Astrocyte of the cerebellum (primary cell): ENCODE data around the gene ATP8A2.

Experiments
- DNase-seq: peaks from one replicate; pipeline ENCODE4 v3.0.0-alpha.2; 2011; ENCODE audit warnings: low read depth
- H3K4me3 ChIP-seq: 2 replicates; pipeline ENCODE4 v1.5.1; 2011; ENCODE audit warnings: mild to moderate bottlenecking, low read depth, low read length, moderate library complexity
- in situ Hi-C: cut with HindIII; loops from 2 replicates; pipeline ENCODE4 v1.10.0; 2017; ENCODE audit warnings: low sequenced_read_pairs
- TF ChIP-seq, protein P1 (sequence below): IDR thresholded peaks from 2 replicates; pipeline ENCODE4 v1.5.1; 2012; ENCODE audit warnings: low read length, low read depth, moderate library complexity, mild to moderate bottlenecking; ENCODE audit errors: missing control alignments

Gene ATP8A2

DNA sequence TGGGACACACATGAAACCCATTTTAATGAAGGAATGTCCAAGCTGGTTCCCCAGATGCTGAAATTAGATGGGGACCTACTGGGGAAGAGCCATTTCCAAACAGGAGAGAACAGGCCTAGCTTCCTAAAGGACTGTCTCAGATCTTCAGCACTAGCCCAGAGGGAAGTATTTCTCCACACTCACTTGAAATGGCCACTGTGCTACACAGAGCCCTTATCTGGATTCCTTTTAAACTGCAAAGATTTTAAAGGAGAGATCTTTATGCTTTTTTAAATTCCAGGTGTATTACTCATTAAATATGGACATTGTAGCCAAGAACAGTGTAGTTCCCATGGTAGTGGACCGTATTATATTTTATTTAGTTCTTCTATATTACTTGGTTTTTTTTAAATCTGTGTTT is 424.7 kb downstream of the ATP8A2 start:
- in situ Hi-C loops: no loop called here
- TF ChIP-seq, protein P1, sequence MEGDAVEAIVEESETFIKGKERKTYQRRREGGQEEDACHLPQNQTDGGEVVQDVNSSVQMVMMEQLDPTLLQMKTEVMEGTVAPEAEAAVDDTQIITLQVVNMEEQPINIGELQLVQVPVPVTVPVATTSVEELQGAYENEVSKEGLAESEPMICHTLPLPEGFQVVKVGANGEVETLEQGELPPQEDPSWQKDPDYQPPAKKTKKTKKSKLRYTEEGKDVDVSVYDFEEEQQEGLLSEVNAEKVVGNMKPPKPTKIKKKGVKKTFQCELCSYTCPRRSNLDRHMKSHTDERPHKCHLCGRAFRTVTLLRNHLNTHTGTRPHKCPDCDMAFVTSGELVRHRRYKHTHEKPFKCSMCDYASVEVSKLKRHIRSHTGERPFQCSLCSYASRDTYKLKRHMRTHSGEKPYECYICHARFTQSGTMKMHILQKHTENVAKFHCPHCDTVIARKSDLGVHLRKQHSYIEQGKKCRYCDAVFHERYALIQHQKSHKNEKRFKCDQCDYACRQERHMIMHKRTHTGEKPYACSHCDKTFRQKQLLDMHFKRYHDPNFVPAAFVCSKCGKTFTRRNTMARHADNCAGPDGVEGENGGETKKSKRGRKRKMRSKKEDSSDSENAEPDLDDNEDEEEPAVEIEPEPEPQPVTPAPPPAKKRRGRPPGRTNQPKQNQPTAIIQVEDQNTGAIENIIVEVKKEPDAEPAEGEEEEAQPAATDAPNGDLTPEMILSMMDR: no peak
- no peak overlapping the region for H3K4me3 ChIP-seq
- DNase-seq: no peak

DNA sequence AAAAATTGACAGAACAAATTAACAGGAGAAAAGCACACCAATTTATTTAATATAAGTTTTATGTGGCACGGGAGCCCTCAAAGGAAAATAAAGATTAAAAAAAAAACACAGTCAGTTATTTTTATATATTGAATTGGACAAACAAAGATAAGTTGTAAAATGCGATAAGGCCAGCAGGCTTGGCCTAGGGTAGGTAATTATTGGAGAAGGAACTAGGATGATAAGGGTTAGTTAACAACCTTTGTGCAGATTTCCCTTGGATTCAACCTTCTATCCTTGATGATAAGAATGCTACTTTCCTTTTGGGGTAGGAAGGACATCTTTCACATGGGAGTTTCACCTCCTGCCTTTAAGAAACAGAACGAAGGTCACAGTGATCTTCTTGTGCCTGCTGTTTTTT is 427.2 kb downstream of the ATP8A2 start:
- in situ Hi-C loops: no loop called here
- H3K4me3 ChIP-seq: no peak overlapping the region
- TF ChIP-seq, protein P1: no peak
- no peak for DNase-seq

DNA sequence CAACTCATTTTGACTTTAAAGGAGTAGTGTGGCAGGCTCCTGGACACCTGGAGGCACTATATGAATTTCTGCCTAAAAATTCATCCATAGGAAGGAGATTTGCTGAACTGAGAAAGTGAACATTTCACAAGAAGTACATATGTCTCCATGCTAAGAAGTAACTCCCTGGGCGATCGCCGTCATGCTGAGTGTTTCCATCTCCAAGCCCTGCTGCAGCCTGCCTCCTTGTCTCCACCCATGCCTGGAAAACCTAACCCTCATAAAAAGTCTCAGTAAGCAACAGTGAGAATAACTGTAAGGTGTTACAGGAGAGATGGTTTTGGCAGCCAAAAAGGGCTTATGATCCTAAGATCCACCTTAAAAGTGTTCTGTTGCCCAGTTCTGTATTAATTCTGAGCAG is 428.7 kb downstream of the ATP8A2 start:
- H3K4me3 ChIP-seq: no peak overlapping the region
- TF ChIP-seq, protein P1: no peak
- DNase-seq: no peak
- in situ Hi-C loops: no loop called here

DNA sequence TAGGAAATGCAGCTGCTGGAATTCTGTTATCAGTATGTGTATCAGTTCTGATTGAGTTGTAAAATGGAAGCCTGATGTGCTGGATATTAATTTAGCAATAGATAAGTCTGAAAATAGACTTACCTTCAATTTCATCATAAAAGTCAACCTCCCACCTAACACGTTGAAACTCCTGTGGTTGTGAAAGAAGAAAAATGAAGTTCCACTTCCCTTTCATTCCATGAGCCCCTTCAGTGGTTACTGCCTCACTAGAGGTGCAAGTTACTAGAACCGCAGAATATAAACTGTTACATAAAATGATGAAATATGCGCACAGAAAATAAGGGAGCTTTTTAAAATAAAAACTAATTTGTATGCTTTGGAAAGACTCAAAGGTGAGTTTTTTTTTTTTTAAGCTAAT is 430.8 kb downstream of the ATP8A2 start:
- DNase-seq: no peak
- TF ChIP-seq, protein P1: no peak
- H3K4me3 ChIP-seq: no peak overlapping the region
- in situ Hi-C loops: no loop called here

DNA sequence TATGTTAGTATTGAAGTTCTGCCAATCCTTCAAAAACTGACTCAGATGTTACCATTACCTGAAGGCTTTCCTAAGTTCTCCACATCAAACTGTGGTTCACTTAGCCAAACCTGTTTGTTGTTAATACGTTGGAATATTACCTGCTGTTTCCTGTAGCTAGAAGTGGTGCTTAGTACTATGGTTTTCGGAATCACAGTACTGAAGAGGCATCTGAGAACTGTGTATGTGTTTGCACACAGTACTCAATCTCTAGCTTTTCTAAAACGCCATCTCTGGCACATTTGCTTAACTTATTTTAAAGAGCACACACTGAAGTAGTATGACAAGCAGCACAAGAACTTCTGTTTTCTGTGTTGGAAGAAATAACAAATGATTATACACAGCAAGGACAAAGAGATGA is 431.9 kb downstream of the ATP8A2 start:
- no peak for DNase-seq
- in situ Hi-C loops: no loop called here
- no peak overlapping the region for H3K4me3 ChIP-seq
- TF ChIP-seq, protein P1: no peak

DNA sequence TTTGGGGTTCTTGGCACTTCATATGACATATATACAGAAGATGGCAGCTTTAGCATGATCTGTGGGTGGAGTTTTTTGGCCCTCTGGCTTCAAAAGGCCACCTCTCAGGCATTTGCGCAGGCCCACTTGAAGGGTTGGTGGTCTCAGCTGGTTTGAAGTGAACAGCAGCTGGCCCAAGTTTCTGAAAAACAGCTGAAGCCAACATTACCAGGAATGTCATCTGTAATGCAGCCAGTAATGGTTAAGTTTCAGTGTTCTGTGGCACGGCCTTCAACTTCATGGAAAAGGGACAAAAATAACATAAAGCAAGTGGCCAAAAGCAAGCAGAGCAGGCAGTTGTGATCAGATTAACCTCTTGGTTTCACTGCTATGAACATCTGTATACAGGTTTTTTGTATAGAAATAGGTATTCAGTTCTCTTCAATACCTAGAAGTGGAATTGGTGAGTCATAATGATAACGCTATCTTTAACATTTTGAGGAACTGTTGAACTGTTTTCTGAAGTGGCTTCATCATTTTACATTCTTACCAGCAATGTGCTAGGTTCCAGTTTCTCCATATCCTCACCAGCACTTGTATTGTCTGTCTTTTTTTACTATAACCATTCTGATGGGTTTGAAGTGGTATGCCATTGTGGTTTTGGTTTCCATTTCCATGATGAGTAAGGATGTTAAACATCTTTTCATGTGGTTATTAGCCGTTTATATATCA is 434.6 kb downstream of the ATP8A2 start:
- TF ChIP-seq, protein P1: no peak
- peak; percentile 26 for DNase-seq
- in situ Hi-C loops: no loop called here
- H3K4me3 ChIP-seq: no peak overlapping the region
